Neutrophil (primary cell): Measurements from ENCODE around the gene SENP7.
"Not testable (repeated sequence)": the region's sequence is repeated elsewhere in the genome, so short reads cannot be mapped to it uniquely, and the experiment has no call there.

Experiments
- H3K27ac ChIP-seq: fragments of 200-600 bp; sonication (generic); 2 replicates; pipeline ENCODE4 v1.5.1; 2016; ENCODE audit warnings: mild to moderate bottlenecking, moderate library complexity
- H3K27me3 ChIP-seq: fragments of 200-600 bp; sonication (generic); 2 replicates; pipeline ENCODE4 v1.6.0; 2016; ENCODE audit warnings: mild to moderate bottlenecking
- H3K36me3 ChIP-seq: fragments of 200-600 bp; sonication (generic); 2 replicates; pipeline ENCODE4 v1.5.1; 2017
- H3K4me1 ChIP-seq, 2 experiments: fragments of 200-600 bp in 1 of 2; sonication (generic) in 1 of 2; 1 replicate in 1 of 2; 2 replicates in 1 of 2; pipeline versions ENCODE4 v1.5.1 to v1.6.1; 2013 to 2016; ENCODE audit warnings: low read depth in 1 of 2, low read length in 1 of 2, mild to moderate bottlenecking in 1 of 2, moderate library complexity in 1 of 2; ENCODE audit not compliant: control insufficient read depth in 1 of 2, insufficient read depth in 1 of 2
- H3K4me3 ChIP-seq, 2 experiments: fragments of 200-600 bp in 1 of 2; sonication (generic) in 1 of 2; 1 replicate in 1 of 2; 2 replicates in 1 of 2; pipeline ENCODE4 v1.5.1; 2013 to 2016; ENCODE audit warnings: low read depth in 1 of 2, low read length in 1 of 2, mild to moderate bottlenecking in 1 of 2, moderate library complexity in 1 of 2
- H3K9me3 ChIP-seq: fragments of 200-600 bp; sonication (generic); 2 replicates; pipeline ENCODE4 v1.5.1; 2016
- TF ChIP-seq, protein P1 (sequence below): fragments of 200-600 bp; sonication (generic); IDR thresholded peaks from 2 replicates; pipeline ENCODE4 v1.5.1; 2016; ENCODE audit warnings: antibody characterized with exemption

The SENP7 gene

DNA sequence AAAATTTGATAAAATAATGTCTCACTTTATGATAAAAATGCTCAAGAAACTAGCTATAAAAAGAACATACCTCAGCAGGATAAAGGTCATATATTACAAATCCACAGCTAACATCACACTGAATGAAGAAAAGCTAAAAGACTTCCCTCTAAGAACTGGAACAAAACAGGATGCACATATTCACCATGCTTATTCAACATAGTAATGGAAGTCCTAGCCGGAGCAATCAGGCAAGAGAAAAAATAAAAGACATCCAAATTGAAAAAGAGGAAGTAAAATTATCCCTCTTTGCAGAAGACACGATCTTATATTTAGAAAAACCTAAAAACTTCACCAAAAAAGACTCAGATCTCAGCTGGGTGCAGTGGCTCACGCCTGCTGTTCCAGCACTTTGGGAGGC is 34.0 kb downstream of the SENP7 start:
- Histone ChIP-seq H3K27me3 (no peaks in the 10 kb centered on the region), H3K4me1 (no peaks in the 10 kb centered on the region), H3K27ac (no peak overlapping the region), H3K36me3 (no peaks in the 10 kb centered on the region), H3K4me3 (no peak overlapping the region), H3K9me3 (no peaks in the 10 kb centered on the region)
- TF ChIP-seq, protein P1, sequence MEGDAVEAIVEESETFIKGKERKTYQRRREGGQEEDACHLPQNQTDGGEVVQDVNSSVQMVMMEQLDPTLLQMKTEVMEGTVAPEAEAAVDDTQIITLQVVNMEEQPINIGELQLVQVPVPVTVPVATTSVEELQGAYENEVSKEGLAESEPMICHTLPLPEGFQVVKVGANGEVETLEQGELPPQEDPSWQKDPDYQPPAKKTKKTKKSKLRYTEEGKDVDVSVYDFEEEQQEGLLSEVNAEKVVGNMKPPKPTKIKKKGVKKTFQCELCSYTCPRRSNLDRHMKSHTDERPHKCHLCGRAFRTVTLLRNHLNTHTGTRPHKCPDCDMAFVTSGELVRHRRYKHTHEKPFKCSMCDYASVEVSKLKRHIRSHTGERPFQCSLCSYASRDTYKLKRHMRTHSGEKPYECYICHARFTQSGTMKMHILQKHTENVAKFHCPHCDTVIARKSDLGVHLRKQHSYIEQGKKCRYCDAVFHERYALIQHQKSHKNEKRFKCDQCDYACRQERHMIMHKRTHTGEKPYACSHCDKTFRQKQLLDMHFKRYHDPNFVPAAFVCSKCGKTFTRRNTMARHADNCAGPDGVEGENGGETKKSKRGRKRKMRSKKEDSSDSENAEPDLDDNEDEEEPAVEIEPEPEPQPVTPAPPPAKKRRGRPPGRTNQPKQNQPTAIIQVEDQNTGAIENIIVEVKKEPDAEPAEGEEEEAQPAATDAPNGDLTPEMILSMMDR: no peak

- not testable (repeated sequence) for H3K9me3 ChIP-seq, H3K4me1 ChIP-seq, H3K4me3 ChIP-seq, H3K27ac ChIP-seq, H3K27me3 ChIP-seq, H3K36me3 ChIP-seq
These were observed 38.0 kb downstream of the SENP7 start for GRCh38 chr3:101474841-101475552.

GRCh38 chr3:101468676-101469075 is 44.3 kb downstream of the SENP7 start:
- not testable (repeated sequence) for H3K4me3 ChIP-seq, H3K9me3 ChIP-seq, H3K36me3 ChIP-seq, H3K27me3 ChIP-seq, H3K27ac ChIP-seq, H3K4me1 ChIP-seq

GRCh38 chr3:101467310-101467663 is 45.7 kb downstream of the SENP7 start:
- H3K4me3 ChIP-seq, H3K36me3 ChIP-seq, H3K4me1 ChIP-seq, H3K9me3 ChIP-seq, H3K27ac ChIP-seq, H3K27me3 ChIP-seq: not testable (repeated sequence)

DNA sequence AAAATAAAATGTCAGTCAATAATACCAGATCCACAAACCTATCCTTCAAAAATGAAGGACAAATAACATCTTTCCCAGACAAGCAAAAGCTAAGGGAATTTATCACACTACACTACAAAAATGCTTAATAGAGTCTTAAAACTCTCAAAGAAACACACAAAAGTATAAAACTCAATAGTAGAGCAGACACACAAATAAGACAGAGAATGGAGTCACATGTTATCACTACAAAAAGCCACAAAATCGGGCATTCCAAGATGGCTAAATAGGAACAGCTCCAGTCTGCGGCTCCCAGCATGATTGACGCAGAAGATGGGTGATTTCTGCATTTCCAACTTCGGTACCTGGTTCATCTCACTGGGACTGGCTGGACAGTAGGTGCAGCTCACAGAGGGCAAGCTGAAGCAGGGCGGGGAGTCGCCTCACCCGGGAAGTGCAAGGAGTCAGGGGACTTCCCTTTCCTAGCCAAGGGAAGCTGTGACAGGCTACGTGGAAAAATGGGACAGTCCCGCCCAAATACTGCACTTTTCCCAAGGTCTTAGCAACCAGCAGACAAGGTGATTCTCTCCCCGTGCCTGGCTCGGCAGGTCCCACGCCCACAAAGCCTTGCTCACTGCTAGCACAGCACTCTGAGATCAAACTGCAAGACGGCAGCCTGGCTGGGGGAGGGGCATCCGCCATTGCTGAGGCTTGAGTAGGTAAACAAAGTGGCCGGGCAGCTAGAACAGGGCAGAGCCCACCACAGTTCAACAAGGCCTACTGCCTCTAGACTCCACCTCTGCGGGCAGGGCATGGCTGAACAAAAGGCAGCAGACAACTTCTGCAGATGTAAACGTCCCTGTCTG is 46.3 kb downstream of the SENP7 start:
- Histone ChIP-seq H3K36me3 (no peaks in the 10 kb centered on the region), H3K9me3 (no peaks in the 10 kb centered on the region), H3K27me3 (no peaks in the 10 kb centered on the region), H3K4me3 (no peak overlapping the region), H3K27ac (no peak overlapping the region), H3K4me1 (no peaks in the 10 kb centered on the region)
- TF ChIP-seq, protein P1: no peak

- TF ChIP-seq, protein P1: no peak
- H3K9me3 ChIP-seq: no peaks in the 10 kb centered on the region
- H3K27ac ChIP-seq: no peak overlapping the region
- no peaks in the 10 kb centered on the region for H3K27me3 ChIP-seq
- no peaks in the 10 kb centered on the region for H3K36me3 ChIP-seq
- no peaks in the 10 kb centered on the region for H3K4me1 ChIP-seq
- H3K4me3 ChIP-seq: no peak overlapping the region
These were observed 48.8 kb downstream of the SENP7 start for GRCh38 chr3:101464235-101464634.

GRCh38 chr3:101461451-101461850 is 51.6 kb downstream of the SENP7 start:
- H3K27me3 ChIP-seq: no peaks in the 10 kb centered on the region
- H3K9me3 ChIP-seq: no peaks in the 10 kb centered on the region
- H3K27ac ChIP-seq: no peak overlapping the region
- no peak overlapping the region for H3K4me3 ChIP-seq
- TF ChIP-seq, protein P1: no peak
- H3K36me3 ChIP-seq: peaks cover 16% of the 10 kb centered on the region
- H3K4me1 ChIP-seq: no peaks in the 10 kb centered on the region
